H1 (cell line): ENCODE measurements around the gene GYS2. TPM values are rescaled to one million over a fixed set of nuclear protein-coding genes. Genes with fewer than 3 reads are reported as not detected.

Source experiments
- CTCF ChIA-PET: fragments of 300-600 bp; sonication (Branson Sonifier 250); formaldehyde crosslinking; loops from one replicate; lab custom pipeline; 2021; ENCODE audit not compliant: partially characterized antibody; lab: Charles Lee
- POLR2A ChIA-PET: fragments of 300-600 bp; sonication (Branson Sonifier 250); formaldehyde crosslinking; loops from one replicate; lab custom pipeline; 2021; ENCODE audit warnings: inconsistent platforms; ENCODE audit not compliant: partially characterized antibody; lab: Charles Lee
- DNase-seq, 2 experiments: peaks; one replicate each; pipeline versions ENCODE4 v3.0.0 to v3.0.0-alpha.2; 2010 to 2022; ENCODE audit warnings: low spot score in 2 of 2, low read depth in 1 of 2, mixed read lengths in 1 of 2
- FAIRE-seq: peaks from 2 replicates; lab custom pipeline; 2011; peaks lifted over from hg19 to GRCh38; lab: Jason Lieb, UNC
- H2AFZ ChIP-seq: 2 replicates; pipeline ENCODE4 v1.8.1; 2012; ENCODE audit warnings: low read length, inconsistent platforms
- H2AK5ac ChIP-seq: 2 replicates; pipeline ENCODE4 v1.6.1; 2013; ENCODE audit warnings: low read depth, low read length
- H2BK120ac ChIP-seq: replicated peaks from 2 replicates; pipeline ENCODE3; 2013; ENCODE audit warnings: low read depth, low read length, inconsistent platforms
- H2BK12ac ChIP-seq: 2 replicates; pipeline ENCODE4 v1.6.1; 2013; ENCODE audit warnings: low read depth, low read length
- H2BK15ac ChIP-seq: 2 replicates; pipeline ENCODE4 v1.6.1; 2013; ENCODE audit warnings: low read length
- H2BK20ac ChIP-seq: 2 replicates; pipeline ENCODE4 v1.6.1; 2013; ENCODE audit warnings: low read length
- H2BK5ac ChIP-seq: 2 replicates; pipeline ENCODE4 v1.6.1; 2013; ENCODE audit warnings: low read depth, low read length
- H3K14ac ChIP-seq: 2 replicates; pipeline ENCODE4 v1.6.1; 2013; ENCODE audit warnings: inconsistent platforms; ENCODE audit not compliant: insufficient read length
- H3K18ac ChIP-seq: 2 replicates; pipeline ENCODE4 v1.6.1; 2013; ENCODE audit warnings: low read length; ENCODE audit errors: extremely low read depth
- H3K23ac ChIP-seq: 2 replicates; pipeline ENCODE4 v1.6.1; 2013; ENCODE audit warnings: inconsistent platforms; ENCODE audit not compliant: insufficient read length
- H3K23me2 ChIP-seq: 2 replicates; pipeline ENCODE4 v1.6.1; 2013; ENCODE audit warnings: low read depth, low read length
- H3K27ac ChIP-seq: 2 replicates; pipeline ENCODE4 v1.6.1; 2011; ENCODE audit warnings: low read depth, low read length, inconsistent platforms
- H3K27me3 ChIP-seq, 4 experiments: replicated peaks in 1 of 4; 1 replicate in 1 of 4; 2 replicates in 3 of 4; pipeline versions ENCODE4 v1.6.1 to v1.8.1; 2011 to 2013; ENCODE audit warnings: low read length in 3 of 4, mild to moderate bottlenecking in 3 of 4, inconsistent platforms in 2 of 4, mixed read lengths in 2 of 4, moderate library complexity in 1 of 4; ENCODE audit not compliant: control insufficient read depth in 3 of 4, insufficient read depth in 3 of 4; ENCODE audit errors: extremely low read depth in 1 of 4
- H3K36me3 ChIP-seq, 4 experiments: 2 replicates each; pipeline versions ENCODE4 v1.6.1 to v1.8.1; 2011 to 2013; ENCODE audit warnings: mild to moderate bottlenecking in 4 of 4, low read length in 3 of 4, moderate library complexity in 2 of 4, control low read depth in 1 of 4, inconsistent platforms in 1 of 4; ENCODE audit not compliant: insufficient read depth in 4 of 4, control insufficient read depth in 2 of 4
- H3K4ac ChIP-seq: replicated peaks from 2 replicates; pipeline ENCODE3; 2013; ENCODE audit warnings: low read length, low read depth, mixed read lengths, inconsistent platforms; ENCODE audit not compliant: insufficient read length
- H3K4me1 ChIP-seq, 4 experiments: replicated peaks in 1 of 4; 1 replicate in 1 of 4; 2 replicates in 3 of 4; pipeline versions ENCODE4 v1.6.1 to v1.8.1; 2011 to 2013; ENCODE audit warnings: low read length in 3 of 4, inconsistent platforms in 2 of 4, mixed read lengths in 1 of 4; ENCODE audit not compliant: insufficient read depth in 4 of 4, control insufficient read depth in 3 of 4
- H3K4me2 ChIP-seq, 2 experiments: 2 replicates each; pipeline versions ENCODE4 v1.6.1 to v1.8.1; 2011 to 2013; ENCODE audit warnings: low read depth in 2 of 2, low read length in 2 of 2, control low read depth in 1 of 2, inconsistent platforms in 1 of 2, mild to moderate bottlenecking in 1 of 2; ENCODE audit not compliant: insufficient read depth in 1 of 2
- H3K4me3 ChIP-seq, 4 experiments: fragments of 200-600, 300-600 bp in 1 of 4; sonication (generic), shearing (Covaris generic), sonication (Bioruptor Twin) in 1 of 4; 2 replicates each; pipeline versions ENCODE4 v1.5.1 to v1.8.1; 2011 to 2016; ENCODE audit warnings: low read length in 4 of 4, low read depth in 3 of 4, control low read depth in 2 of 4, inconsistent platforms in 2 of 4, mild to moderate bottlenecking in 2 of 4, mixed read lengths in 1 of 4, moderate library complexity in 1 of 4; ENCODE audit not compliant: insufficient read depth in 2 of 4; ENCODE audit errors: extremely low read depth in 1 of 4
- H3K56ac ChIP-seq: replicated peaks from 2 replicates; pipeline ENCODE3; 2013; ENCODE audit warnings: low read depth, mild to moderate bottlenecking, mixed read lengths, low read length, inconsistent platforms; ENCODE audit not compliant: insufficient read length
- H3K79me1 ChIP-seq: 2 replicates; pipeline ENCODE4 v1.6.1; 2013; ENCODE audit warnings: low read depth, low read length, control low read depth
- H3K79me2 ChIP-seq, 2 experiments: 2 replicates each; pipeline versions ENCODE4 v1.6.1 to v1.8.1; 2012 to 2013; ENCODE audit warnings: low read length in 2 of 2, mild to moderate bottlenecking in 2 of 2, inconsistent platforms in 1 of 2; ENCODE audit not compliant: insufficient read depth in 2 of 2, control insufficient read depth in 1 of 2
- H3K9ac ChIP-seq, 4 experiments: replicated peaks in 1 of 4; 1 replicate in 1 of 4; 2 replicates in 3 of 4; pipeline versions ENCODE4 v1.6.1 to v1.8.1; 2011 to 2013; ENCODE audit warnings: low read depth in 3 of 4, low read length in 3 of 4, control low read depth in 2 of 4, mild to moderate bottlenecking in 2 of 4, moderate library complexity in 2 of 4, inconsistent platforms in 1 of 4; ENCODE audit errors: extremely low read depth in 1 of 4
- H3K9me3 ChIP-seq, 2 experiments: 2 replicates each; pipeline versions ENCODE4 v1.6.1 to v1.8.1; 2012 to 2013; ENCODE audit warnings: mild to moderate bottlenecking in 2 of 2, moderate library complexity in 2 of 2, control low read depth in 1 of 2, inconsistent platforms in 1 of 2, low read depth in 1 of 2, low read length in 1 of 2, mixed read lengths in 1 of 2; ENCODE audit not compliant: insufficient read depth in 2 of 2
- H4K20me1 ChIP-seq, 2 experiments: replicated peaks in 1 of 2; 2 replicates each; pipeline versions ENCODE3 to v1.8.1; 2011 to 2013; ENCODE audit warnings: inconsistent platforms in 2 of 2, low read length in 2 of 2, mild to moderate bottlenecking in 1 of 2; ENCODE audit not compliant: insufficient read depth in 2 of 2, control insufficient read depth in 1 of 2
- H4K5ac ChIP-seq: 2 replicates; pipeline ENCODE4 v1.6.1; 2013; ENCODE audit warnings: low read length, low read depth, mixed read lengths, inconsistent platforms; ENCODE audit not compliant: insufficient read length
- H4K8ac ChIP-seq: 2 replicates; pipeline ENCODE4 v1.8.0; 2013; ENCODE audit warnings: mild to moderate bottlenecking, moderate library complexity, low read length, inconsistent platforms; ENCODE audit not compliant: insufficient read depth; ENCODE audit errors: extremely low read depth
- H4K91ac ChIP-seq: replicated peaks from 2 replicates; pipeline ENCODE3; 2013; ENCODE audit warnings: low read length, mixed read lengths, inconsistent platforms; ENCODE audit not compliant: insufficient read length
- ATF3 ChIP-seq: IDR thresholded peaks from 2 replicates; pipeline ENCODE4 v1.6.1; 2011; ENCODE audit warnings: low read depth, mild to moderate bottlenecking, low read length; ENCODE audit not compliant: insufficient read depth
- CBX5 ChIP-seq: fragments of 300-800, 300-1000 bp; sonication (generic); IDR thresholded peaks from 2 replicates; pipeline ENCODE4 v1.7.1; 2016; ENCODE audit warnings: antibody characterized with exemption, low read length, low read depth
- CHD1 ChIP-seq: IDR thresholded peaks from 2 replicates; pipeline ENCODE4 v1.6.1; 2012; ENCODE audit warnings: low read depth, low read length, improper control_type of control experiment
- EGR1 ChIP-seq: IDR thresholded peaks from 2 replicates; pipeline ENCODE4 v1.6.1; 2011; ENCODE audit warnings: low read depth, low read length, borderline replicate concordance
- EZH2 ChIP-seq: fragments of 200-600 bp; sonication (generic); IDR thresholded peaks from 2 replicates; pipeline ENCODE4 v1.7.1; 2012; ENCODE audit warnings: low read depth, mild to moderate bottlenecking, moderate library complexity, low read length, inconsistent platforms; ENCODE audit not compliant: severe bottlenecking
- FOSL1 ChIP-seq: IDR thresholded peaks from 2 replicates; pipeline ENCODE4 v1.6.1; 2011; ENCODE audit warnings: mild to moderate bottlenecking, low read depth, low read length, moderate library complexity; ENCODE audit not compliant: insufficient read depth
- KDM4A ChIP-seq: IDR thresholded peaks from one replicate; pipeline ENCODE4 v1.7.1; 2012; ENCODE audit warnings: low read depth, mild to moderate bottlenecking, moderate library complexity, low read length, inconsistent platforms; ENCODE audit not compliant: severe bottlenecking
- NANOG ChIP-seq: IDR thresholded peaks from 2 replicates; pipeline ENCODE4 v1.6.1; 2011; ENCODE audit warnings: low read length, low read depth, mild to moderate bottlenecking, inconsistent platforms; ENCODE audit not compliant: insufficient read depth, poor library complexity, severe bottlenecking
- PHF8 ChIP-seq: fragments of 200-600 bp; sonication (generic); conservative IDR thresholded peaks from 2 replicates; pipeline ENCODE4 v1.7.1; 2012; ENCODE audit warnings: low read depth, mild to moderate bottlenecking, inconsistent platforms, low read length, moderate library complexity
- SP1 ChIP-seq: IDR thresholded peaks from 2 replicates; pipeline ENCODE4 v1.6.1; 2011; ENCODE audit warnings: low read depth, low read length
- USF2 ChIP-seq: IDR thresholded peaks from 2 replicates; pipeline ENCODE4 v1.6.1; 2011; ENCODE audit warnings: low read length, improper control_type of control experiment
- WGBS, 2 experiments: shearing (Covaris generic) in 1 of 2; methylation state at CpG; one replicate each; pipeline versions ENCODE4 v1.1.6 to v1.1.7; 2013 to 2015; ENCODE audit warnings: low lambda C conversion rate in 2 of 2, mixed read lengths in 2 of 2, inconsistent platforms in 1 of 2, low coverage in 1 of 2, missing lambda C conversion rate in 1 of 2; ENCODE audit not compliant: insufficient replicate concordance in 2 of 2, insufficient coverage in 1 of 2, insufficient read length in 1 of 2; ENCODE audit errors: extremely low coverage in 1 of 2, missing lambda C conversion rate in 1 of 2; 5-methylcytosine and 5-hydroxymethylcytosine counted together
- polyA plus RNA-seq, 7 experiments: library from polyadenylated mRNA; depleted of rRNA in 3 of 7; stranded (reverse) in 5 of 7; unstranded in 2 of 7; fragments of >200 nt in 5 of 7; fragments of 200-250 nt in 2 of 7; gene quantifications; 1 replicate in 5 of 7; 2 replicates in 1 of 7; 4 replicates in 1 of 7; pipeline versions ENCODE4 v1.2.1 to v1.2.3, GENCODE V29; 2011 to 2013; ENCODE audit warnings: missing spikeins in 2 of 7, mixed read lengths in 2 of 7
- total RNA-seq: library from RNA; stranded (reverse); fragmentation: NEBNext Ultra II Directional; extraction: Animal tissue kit (Norgen Biotek cat#: 25700); gene quantifications from 2 replicates; pipeline ENCODE4 v1.2.1, GENCODE V29; 2021

Gene GYS2
- total and polyA plus RNA-seq, 2 of the 8 experiments (the other 6 are each of a cell fraction or from before 2014, with no cell fraction given), result not detected

- H3K4ac ChIP-seq, result no peak overlapping the region
- POLR2A ChIA-PET, result no interaction called here
- peaks cover 0 to 3% of the 10 kb centered on the region in 2 experiments for H4K20me1 ChIP-seq
- CTCF ChIA-PET, result interaction anchor here (0.8 to 1.0 kb wide), 2 partner anchors 102 to 171 kb away, joined by 3 read pairs; no protein-coding TSS in a partner anchor
- 83% methylated on average over 2 of the region's 2 CpGs; no CpG with 5 or more reads in 1 of the 2 experiments for WGBS, 2 experiments
- H4K8ac ChIP-seq, result no peak overlapping the region
- peaks cover 0 to 18% (median 5%) of the 10 kb centered on the region in 4 experiments; a peak in 2 of 8 replicates for H3K36me3 ChIP-seq
- peaks cover 4% of the 10 kb centered on the region; the same call in 1 of the 2 replicates for H3K79me1 ChIP-seq
- H2BK5ac ChIP-seq, result no peak overlapping the region
- H3K27ac ChIP-seq, result no peak overlapping the region
- no peak overlapping the region for H2BK15ac ChIP-seq
- H3K9ac ChIP-seq, result no peak overlapping the region
- H2AK5ac ChIP-seq, result no peak overlapping the region
- no peak overlapping the region for H3K14ac ChIP-seq
- no peak overlapping the region for H2AFZ ChIP-seq
- no peak overlapping the region for H4K5ac ChIP-seq
- FAIRE-seq, result no peak
- no peaks in the 10 kb centered on the region for H3K27me3 ChIP-seq
- no peak overlapping the region for H3K18ac ChIP-seq
- H4K91ac ChIP-seq, result no peak overlapping the region
- no peaks in the 10 kb centered on the region for H3K4me1 ChIP-seq
- no peak overlapping the region for H3K23ac ChIP-seq
- H2BK12ac ChIP-seq, result no peak overlapping the region
- H3K56ac ChIP-seq, result no peak overlapping the region
- H2BK120ac ChIP-seq, result no peak overlapping the region
- H3K79me2 ChIP-seq, result peaks cover 9 to 43% of the 10 kb centered on the region in 2 experiments; a peak in 3 of 4 replicates
- no peaks in the 10 kb centered on the region for H3K23me2 ChIP-seq
- H3K4me3 ChIP-seq, result no peak overlapping the region
- H3K4me2 ChIP-seq, result no peak overlapping the region
- no peak overlapping the region for H2BK20ac ChIP-seq
- no peaks in the 10 kb centered on the region for H3K9me3 ChIP-seq
- no peak for DNase-seq
- TF ChIP-seq CHD1, result no peak
- TF ChIP-seq USF2, result no peak
- TF ChIP-seq ATF3, result no peak
- TF ChIP-seq SP1, result no peak
- TF ChIP-seq NANOG, result no peak
- TF ChIP-seq PHF8, result no peak
- TF ChIP-seq FOSL1, result no peak
- TF ChIP-seq KDM4A, result no peak
- TF ChIP-seq EZH2, result no peak
- TF ChIP-seq EGR1, result no peak
- TF ChIP-seq CBX5, result no peak
Observed at GRCh38 chr12:21507849-21508248, 96.8 kb downstream of the GYS2 start.
